Ishikawa (cell line): ENCODE measurements around the gene RPTOR.

Experiments
- CEBPB ChIP-seq: IDR thresholded peaks from 2 replicates; pipeline ENCODE4 v1.6.1; 2012
- CREB1 ChIP-seq: IDR thresholded peaks from 2 replicates; pipeline ENCODE4 v1.6.1; 2012; ENCODE audit warnings: low read depth
- EGR1 ChIP-seq: IDR thresholded peaks from 2 replicates; pipeline ENCODE4 v1.6.1; 2012
- EP300 ChIP-seq: IDR thresholded peaks from 2 replicates; pipeline ENCODE4 v1.6.1; 2012; ENCODE audit warnings: borderline replicate concordance
- FOXM1 ChIP-seq: IDR thresholded peaks from 2 replicates; pipeline ENCODE4 v1.6.1; 2012; ENCODE audit warnings: low read depth, borderline replicate concordance
- MAX ChIP-seq: IDR thresholded peaks from 2 replicates; pipeline ENCODE4 v1.6.1; 2012
- NFIC ChIP-seq: IDR thresholded peaks from 2 replicates; pipeline ENCODE4 v1.6.1; 2012
- RAD21 ChIP-seq: IDR thresholded peaks from 2 replicates; pipeline ENCODE4 v1.6.1; 2012; ENCODE audit warnings: low read depth
- REST ChIP-seq: IDR thresholded peaks from 2 replicates; pipeline ENCODE4 v1.6.1; 2012; ENCODE audit warnings: low read depth, mild to moderate bottlenecking
- TAF1 ChIP-seq: IDR thresholded peaks from 2 replicates; pipeline ENCODE4 v1.6.1; 2012; ENCODE audit warnings: low read depth, mild to moderate bottlenecking
- TCF12 ChIP-seq: IDR thresholded peaks from 2 replicates; pipeline ENCODE4 v1.6.1; 2012; ENCODE audit warnings: low read depth
- TEAD4 ChIP-seq: IDR thresholded peaks from 2 replicates; pipeline ENCODE4 v1.6.1; 2012
- USF1 ChIP-seq: IDR thresholded peaks from 2 replicates; pipeline ENCODE4 v1.6.1; 2012
- YY1 ChIP-seq: IDR thresholded peaks from 2 replicates; pipeline ENCODE4 v1.6.1; 2012; ENCODE audit warnings: low read depth
- ZBTB7A ChIP-seq: IDR thresholded peaks from 2 replicates; pipeline ENCODE4 v1.6.1; 2012; ENCODE audit warnings: low read depth

RPTOR gene

GRCh38 chr17:80593181-80593580 is 48.5 kb downstream of the RPTOR start:
- TF ChIP-seq YY1 (no peak), EP300 (no peak), USF1 (no peak), TAF1 (no peak), FOXM1 (no peak), EGR1 (no peak), NFIC (no peak), RAD21 (no peak), CREB1 (no peak), CEBPB (no peak), MAX (no peak), TEAD4 (no peak), TCF12 (no peak), ZBTB7A (no peak), REST (no peak)

DNA sequence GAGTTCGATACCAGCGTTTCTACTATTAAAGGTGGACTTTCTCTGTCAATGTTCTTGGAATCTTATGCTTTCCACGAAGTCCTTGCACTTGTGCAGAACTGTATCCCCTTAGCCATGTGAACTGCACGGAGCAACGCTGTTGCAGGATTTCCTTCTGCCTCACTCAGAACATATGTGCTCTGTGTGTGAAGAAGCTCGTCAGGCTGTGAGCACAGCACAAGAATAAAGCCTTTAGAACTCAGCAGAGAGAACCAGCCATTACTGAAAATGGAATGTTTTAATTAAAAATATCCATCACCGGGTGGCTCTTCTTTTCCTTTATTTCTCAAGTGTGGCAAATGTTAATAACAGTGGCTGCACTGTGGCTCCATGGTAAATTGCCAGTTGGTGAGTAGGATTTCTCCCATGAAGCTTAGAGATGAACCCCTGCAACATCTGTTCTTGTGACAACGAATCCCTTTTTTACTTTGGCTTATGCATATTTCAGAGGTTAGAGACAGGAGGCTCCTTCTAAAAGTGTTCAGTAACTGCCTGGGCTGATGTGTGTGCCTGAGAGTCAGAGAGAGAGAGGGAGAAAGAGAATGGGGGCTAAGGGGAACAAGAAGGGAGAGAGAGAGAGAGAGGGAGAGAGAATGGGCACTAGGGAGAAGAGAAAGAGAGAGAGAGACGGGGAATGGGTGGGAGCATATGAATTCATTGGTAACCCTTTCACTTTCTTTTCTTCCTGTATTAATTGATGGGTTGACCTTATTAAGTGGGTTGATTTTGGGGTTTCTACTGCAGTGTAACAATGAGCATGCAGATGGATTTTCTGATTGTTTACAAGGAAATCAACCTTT is 50.0 kb downstream of the RPTOR start:
- TF ChIP-seq EP300 (no peak), FOXM1 (no peak), NFIC (no peak), TEAD4 (no peak), USF1 (no peak), REST (no peak), MAX (no peak), TCF12 (no peak), ZBTB7A (no peak), TAF1 (no peak), RAD21 (no peak), EGR1 (no peak), CREB1 (no peak), YY1 (no peak), CEBPB (no peak)

GRCh38 chr17:80596760-80597608 is 52.3 kb downstream of the RPTOR start:
- no peak for TF ChIP-seq MAX
- TF ChIP-seq USF1: no peak
- TF ChIP-seq TEAD4: no peak
- TF ChIP-seq TCF12: no peak
- TF ChIP-seq RAD21: no peak
- TF ChIP-seq REST: no peak
- TF ChIP-seq YY1: no peak
- TF ChIP-seq FOXM1: no peak
- TF ChIP-seq EGR1: no peak
- no peak for TF ChIP-seq EP300
